ENCODE measurements around the gene MRPL21. TPM values are rescaled to one million over a fixed set of nuclear protein-coding genes. Genes with fewer than 3 reads are reported as not detected.
"Not testable (repeated sequence)": the region's sequence is repeated elsewhere in the genome, so short reads cannot be mapped to it uniquely, and the experiment has no call there.

The MRPL21 gene
- total RNA-seq, 4 donors from 2014 or later, result 61.0 to 75.5 (median 64.6) TPM

DNA sequence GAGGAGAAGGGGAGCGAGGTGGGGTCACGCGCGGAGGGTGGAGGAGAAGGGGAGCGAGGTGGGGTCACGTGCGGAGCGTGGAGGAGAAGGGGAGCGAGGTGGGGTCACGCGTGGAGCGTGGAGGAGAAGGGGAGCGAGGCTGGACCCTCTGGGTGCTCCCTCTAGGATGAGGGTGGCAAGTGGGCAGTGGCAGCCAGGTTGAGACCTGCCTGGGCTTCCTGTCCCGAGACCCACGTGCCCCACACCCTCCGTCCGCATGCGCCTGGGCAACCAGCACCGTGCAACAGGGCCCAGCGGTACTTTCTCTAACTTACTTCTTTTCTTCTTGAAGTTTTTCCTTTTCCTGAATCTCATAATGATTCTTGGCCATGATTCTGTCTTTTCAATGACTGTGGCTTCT lies 11.1 kb downstream of the MRPL21 start:
- DNase-seq, result no peak
- TF ChIP-seq, protein P1, sequence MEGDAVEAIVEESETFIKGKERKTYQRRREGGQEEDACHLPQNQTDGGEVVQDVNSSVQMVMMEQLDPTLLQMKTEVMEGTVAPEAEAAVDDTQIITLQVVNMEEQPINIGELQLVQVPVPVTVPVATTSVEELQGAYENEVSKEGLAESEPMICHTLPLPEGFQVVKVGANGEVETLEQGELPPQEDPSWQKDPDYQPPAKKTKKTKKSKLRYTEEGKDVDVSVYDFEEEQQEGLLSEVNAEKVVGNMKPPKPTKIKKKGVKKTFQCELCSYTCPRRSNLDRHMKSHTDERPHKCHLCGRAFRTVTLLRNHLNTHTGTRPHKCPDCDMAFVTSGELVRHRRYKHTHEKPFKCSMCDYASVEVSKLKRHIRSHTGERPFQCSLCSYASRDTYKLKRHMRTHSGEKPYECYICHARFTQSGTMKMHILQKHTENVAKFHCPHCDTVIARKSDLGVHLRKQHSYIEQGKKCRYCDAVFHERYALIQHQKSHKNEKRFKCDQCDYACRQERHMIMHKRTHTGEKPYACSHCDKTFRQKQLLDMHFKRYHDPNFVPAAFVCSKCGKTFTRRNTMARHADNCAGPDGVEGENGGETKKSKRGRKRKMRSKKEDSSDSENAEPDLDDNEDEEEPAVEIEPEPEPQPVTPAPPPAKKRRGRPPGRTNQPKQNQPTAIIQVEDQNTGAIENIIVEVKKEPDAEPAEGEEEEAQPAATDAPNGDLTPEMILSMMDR (IDR thresholded peaks at IDR 0.05 in 4 of 5, conservative IDR thresholded peaks at IDR 0.05 in 1 of 5), result no peak
- TF ChIP-seq POLR2A (IDR thresholded peaks at IDR 0.05), result no peak
- Histone ChIP-seq H3K36me3 (peaks cover 2 to 62% of the 10 kb centered on the region in 2 donors), H3K27ac (no peak overlapping the region), H3K9me3 (no peaks in the 10 kb centered on the region), H3K4me1 (peaks cover 14 to 16% of the 10 kb centered on the region in 2 donors), H3K4me3 (no peak overlapping the region), H3K27me3 (no peaks in the 10 kb centered on the region)
- intact Hi-C loops (cut with DNase I; ENCODE audit: low total_unique reads), result no loop called here
- no peak for ATAC-seq
- in situ Hi-C loops (cut with MboI; ENCODE audit: low sequenced_read_pairs in 4 of 4), result no loop called here

DNA sequence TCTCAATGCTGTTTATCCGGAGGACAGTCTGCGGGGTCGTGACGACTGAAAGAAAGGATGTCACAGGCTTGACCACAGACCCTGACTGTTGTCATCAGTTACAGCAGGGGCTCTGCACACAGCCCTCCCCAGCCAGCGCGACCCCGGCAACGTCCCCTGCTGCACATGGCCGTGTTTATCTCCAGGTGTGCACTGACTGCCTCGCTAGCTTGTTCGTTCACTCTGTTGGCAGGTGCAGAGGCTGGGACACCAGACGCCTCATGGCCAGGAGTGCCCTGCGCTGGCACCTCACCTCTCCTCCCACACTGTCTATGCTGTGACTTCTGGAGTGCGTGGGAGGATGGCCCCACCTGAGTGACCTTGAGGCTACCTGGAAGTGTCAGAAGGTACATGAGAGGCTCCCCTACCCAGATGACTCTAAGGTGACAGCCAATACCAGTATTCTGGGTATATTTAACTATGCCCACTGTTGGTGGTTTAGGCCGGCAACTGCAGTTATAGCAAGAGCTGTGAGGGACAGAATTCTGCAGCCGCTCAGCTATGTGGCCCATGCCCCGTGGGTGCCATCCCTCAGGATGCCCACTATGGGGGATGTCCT lies 12.2 kb downstream of the MRPL21 start:
- Histone ChIP-seq H3K36me3 (peaks cover 2 to 50% of the 10 kb centered on the region in 2 donors), H3K9me3 (no peaks in the 10 kb centered on the region), H3K27ac (peak overlapping the region; percentile 63 to 83 (median 74)), H3K27me3 (no peaks in the 10 kb centered on the region), H3K4me1 (peaks cover 14 to 16% of the 10 kb centered on the region in 2 donors), H3K4me3 (peak overlapping the region in 1 of 4 donors; percentile 9)
- intact Hi-C loops (cut with DNase I; ENCODE audit: low total_unique reads), result no loop called here
- no peak for DNase-seq
- ATAC-seq, result no peak
- TF ChIP-seq POLR2A (IDR thresholded peaks at IDR 0.05), result no peak
- TF ChIP-seq, protein P1 (IDR thresholded peaks at IDR 0.05 in 4 of 5, conservative IDR thresholded peaks at IDR 0.05 in 1 of 5), result no peak
- in situ Hi-C loops (cut with MboI; ENCODE audit: low sequenced_read_pairs in 4 of 4), result no loop called here

- TF ChIP-seq, protein P1 (IDR thresholded peaks at IDR 0.05 in 4 of 5, conservative IDR thresholded peaks at IDR 0.05 in 1 of 5), result no peak
- TF ChIP-seq POLR2A (IDR thresholded peaks at IDR 0.05), result no peak
- intact Hi-C loops (cut with DNase I; ENCODE audit: low total_unique reads) (no loop called here), in situ Hi-C loops (cut with MboI; ENCODE audit: low sequenced_read_pairs in 4 of 4) (no loop called here)
- Histone ChIP-seq H3K27me3 (no peaks in the 10 kb centered on the region), H3K36me3 (peaks cover 2 to 43% of the 10 kb centered on the region in 2 donors), H3K4me3 (peak overlapping the region in 1 of 4 donors; percentile 9), H3K4me1 (peaks cover 14 to 16% of the 10 kb centered on the region in 2 donors), H3K9me3 (no peaks in the 10 kb centered on the region), H3K27ac (peak overlapping the region; percentile 63 to 83 (median 74))
- peak; percentile 77 to 86 for ATAC-seq
- DNase-seq, result peak; percentile 59 to 79
Observed at GRCh38 chr11:68890490-68891231, 13.0 kb downstream of the MRPL21 start.

- peaks cover 14 to 16% of the 10 kb centered on the region in 2 donors for H3K4me1 ChIP-seq
- intact Hi-C loops (cut with DNase I; ENCODE audit: low total_unique reads), result no loop called here
- no peak overlapping the region for H3K4me3 ChIP-seq
- ATAC-seq (peak; percentile 25 to 41), DNase-seq (no peak)
- in situ Hi-C loops (cut with MboI; ENCODE audit: low sequenced_read_pairs in 4 of 4), result no loop called here
- TF ChIP-seq, protein P1 (IDR thresholded peaks at IDR 0.05 in 4 of 5, conservative IDR thresholded peaks at IDR 0.05 in 1 of 5), result peak in 3 of 5 experiments; percentile 18 to 50 (median 33)
- TF ChIP-seq POLR2A (IDR thresholded peaks at IDR 0.05), result no peak
- H3K27me3 ChIP-seq, result no peaks in the 10 kb centered on the region
- H3K27ac ChIP-seq, result peak overlapping the region; percentile 59 to 83 (median 74)
- no peaks in the 10 kb centered on the region for H3K9me3 ChIP-seq
- H3K36me3 ChIP-seq, result peaks cover 2 to 36% of the 10 kb centered on the region in 2 donors
Observed at GRCh38 chr11:68889948-68890446, 13.6 kb downstream of the MRPL21 start.

DNA sequence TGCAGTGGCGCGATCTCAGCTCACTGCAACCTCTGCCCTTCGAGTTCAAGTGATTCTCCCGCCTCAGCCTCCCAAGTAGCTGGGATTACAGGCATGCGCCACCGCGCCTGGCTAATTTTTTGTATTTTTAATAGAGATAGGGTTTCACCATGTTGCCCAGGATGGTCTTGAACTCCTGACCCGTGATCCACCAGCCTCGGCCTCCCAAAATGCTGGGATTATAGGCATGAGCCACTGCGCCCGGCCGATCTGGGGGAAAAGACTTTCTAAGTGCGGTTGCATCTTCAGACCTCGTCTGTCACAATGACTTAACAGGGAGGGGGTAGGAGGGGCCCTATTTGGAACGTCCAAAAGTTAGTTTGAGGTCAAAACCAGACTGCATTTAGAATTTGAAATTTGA lies 18.8 kb downstream of the MRPL21 start:
- ATAC-seq; DNase-seq; H3K27ac ChIP-seq; intact Hi-C loops (cut with DNase I; ENCODE audit: low total_unique reads); H3K27me3 ChIP-seq; H3K4me3 ChIP-seq; H3K36me3 ChIP-seq; H3K4me1 ChIP-seq; H3K9me3 ChIP-seq; in situ Hi-C loops (cut with MboI; ENCODE audit: low sequenced_read_pairs in 4 of 4): not testable (repeated sequence)

Data from gastrocnemius medialis (tissue), 4 donors.